B cell (primary cell): ENCODE data around the gene REC8. TPM values are rescaled to one million over a fixed set of nuclear protein-coding genes. Genes with fewer than 3 reads are reported as not detected.
"Not testable (repeated sequence)": the region's sequence is repeated elsewhere in the genome, so short reads cannot be mapped to it uniquely, and the experiment has no call there.

Source experiments
- ATAC-seq: fragments of 200-7000 bp; cut with Tn5 transposase; one replicate; pipeline ENCODE4 v1.10.0; 2021; ENCODE audit warnings: low read depth, mild to moderate bottlenecking, moderate number of reproducible peaks, moderate library complexity
- CTCF ChIA-PET: fragments of 350-600 bp; sonication (Branson Sonifier 250); formaldehyde crosslinking; loops from one replicate; lab custom pipeline; 2021; ENCODE audit warnings: antibody characterized with exemption, inconsistent platforms; lab: Charles Lee
- POLR2A ChIA-PET: fragments of 350-600 bp; sonication (Branson Sonifier 250); formaldehyde crosslinking; loops from one replicate; lab custom pipeline; 2021; ENCODE audit warnings: antibody characterized with exemption; lab: Charles Lee
- DNase-seq: peaks from one replicate; pipeline ENCODE4 v3.0.0; 2013
- H2AFZ ChIP-seq: 2 replicates; pipeline ENCODE4 v1.6.1; 2012; ENCODE audit warnings: mild to moderate bottlenecking, low read depth, low read length; ENCODE audit not compliant: insufficient read depth, poor library complexity, severe bottlenecking
- H3K27ac ChIP-seq, 2 donors: 1 replicate in 1 of 2; 2 replicates in 1 of 2; pipeline ENCODE4 v1.5.1; 2012 to 2013; ENCODE audit warnings: low read length in 2 of 2, mild to moderate bottlenecking in 2 of 2, moderate library complexity in 1 of 2
- H3K27me3 ChIP-seq, 4 experiments: fragments of 200-600 bp in 1 of 4; sonication (generic) in 1 of 4; replicated peaks in 1 of 4; 1 replicate in 2 of 4; 2 replicates in 2 of 4; pipeline versions ENCODE4 v1.6.1 to v1.7.0; 2013 to 2016; ENCODE audit warnings: low read length in 3 of 4, mild to moderate bottlenecking in 2 of 4, mixed read lengths in 1 of 4, moderate library complexity in 1 of 4; ENCODE audit not compliant: insufficient read depth in 4 of 4, control insufficient read depth in 3 of 4; ENCODE audit errors: control extremely low read depth in 1 of 4
- H3K36me3 ChIP-seq, 2 experiments: replicated peaks in 1 of 2; 1 replicate in 1 of 2; 2 replicates in 1 of 2; pipeline versions ENCODE4 v1.6.1 to v1.7.1; 2013; ENCODE audit warnings: low read length in 1 of 2; ENCODE audit not compliant: insufficient read depth in 2 of 2, control insufficient read depth in 1 of 2; ENCODE audit errors: control extremely low read depth in 1 of 2, extremely low read depth in 1 of 2
- H3K4me1 ChIP-seq, 2 donors: fragments of 200-600 bp in 1 of 2; sonication (generic) in 1 of 2; 1 replicate in 1 of 2; 2 replicates in 1 of 2; pipeline versions ENCODE4 v1.5.1 to v1.6.1; 2013 to 2017; ENCODE audit warnings: low read length in 2 of 2; ENCODE audit not compliant: control insufficient read depth in 2 of 2, insufficient read depth in 2 of 2
- H3K4me2 ChIP-seq: replicated peaks from 2 replicates; pipeline ENCODE3; 2012; ENCODE audit warnings: mild to moderate bottlenecking, low read depth, low read length; ENCODE audit not compliant: poor library complexity, severe bottlenecking
- H3K4me3 ChIP-seq, 5 experiments: fragments of 200-600 bp in 1 of 5; sonication (generic) in 1 of 5; 1 replicate in 3 of 5; 2 replicates in 2 of 5; pipeline versions ENCODE4 v1.5.1 to v1.7.0; 2011 to 2016; ENCODE audit warnings: low read length in 4 of 5, mild to moderate bottlenecking in 4 of 5, low read depth in 2 of 5, control low read depth in 1 of 5, moderate library complexity in 1 of 5; ENCODE audit not compliant: insufficient read depth in 1 of 5; ENCODE audit errors: control extremely low read depth in 1 of 5, extremely low read depth in 1 of 5
- H3K79me2 ChIP-seq: fragments of 200-600 bp; sonication (generic); one replicate; pipeline ENCODE4 v1.6.0; 2016; ENCODE audit warnings: low read length; ENCODE audit not compliant: control insufficient read depth, insufficient read depth
- H3K9ac ChIP-seq: fragments of 200-600 bp; sonication (generic); 2 replicates; pipeline ENCODE4 v1.6.1; 2017; ENCODE audit warnings: mild to moderate bottlenecking, low read length, moderate library complexity
- H3K9me3 ChIP-seq, 3 donors: one replicate each; pipeline versions ENCODE4 v1.6.1 to v1.7.1; 2013; ENCODE audit warnings: low read length in 2 of 3; ENCODE audit not compliant: control insufficient read depth in 2 of 3, insufficient read depth in 1 of 3; ENCODE audit errors: control extremely low read depth in 1 of 3
- H4K20me1 ChIP-seq: 2 replicates; pipeline ENCODE4 v1.6.0; 2012; ENCODE audit warnings: mild to moderate bottlenecking, low read length; ENCODE audit not compliant: insufficient read depth, control insufficient read depth, poor library complexity, severe bottlenecking
- H3K27ac Mint-ChIP-seq: one replicate; pipeline ENCODE4 v1.8.0; 2021; ENCODE audit warnings: mixed read lengths
- H3K27me3 Mint-ChIP-seq: one replicate; pipeline ENCODE4 v1.8.0; 2021; ENCODE audit warnings: mixed read lengths
- H3K4me1 Mint-ChIP-seq: one replicate; pipeline ENCODE4 v1.8.0; 2021; ENCODE audit warnings: mixed read lengths
- H3K4me3 Mint-ChIP-seq: one replicate; pipeline ENCODE4 v1.8.0; 2021; ENCODE audit warnings: mixed read lengths
- H3K9me3 Mint-ChIP-seq: one replicate; pipeline ENCODE4 v1.8.0; 2022; ENCODE audit warnings: mixed read lengths; ENCODE audit not compliant: insufficient read depth
- CTCF ChIP-seq: fragments of 200-600 bp; IDR thresholded peaks from one replicate; pipeline ENCODE4 v1.8.0; 2022; ENCODE audit warnings: antibody characterized with exemption, mild to moderate bottlenecking
- EZH2 ChIP-seq: IDR thresholded peaks from 2 replicates; pipeline ENCODE4 v1.6.1; 2012; ENCODE audit warnings: borderline replicate concordance, low read depth, mild to moderate bottlenecking, moderate library complexity, low read length; ENCODE audit not compliant: insufficient read depth, poor library complexity, severe bottlenecking
- WGBS: methylation state at CpG from one replicate; pipeline ENCODE4 v1.1.5; 2013; ENCODE audit warnings: missing lambda C conversion rate; ENCODE audit not compliant: insufficient coverage; 5-methylcytosine and 5-hydroxymethylcytosine counted together
- intact Hi-C: fragments of 100-400 bp; cut with micrococcal nuclease; formaldehyde crosslinking; loops from one replicate; pipeline ENCODE4 v1.10.0; 2022
- polyA plus RNA-seq: library from polyadenylated mRNA; depleted of rRNA; stranded (reverse); fragments of >200 nt; gene quantifications from 2 replicates; pipeline ENCODE4 v1.2.3, GENCODE V29; 2012
- total RNA-seq, 2 donors: library from RNA; stranded (reverse); fragments of 120-200 nt in 1 of 2; gene quantifications; 1 replicate in 1 of 2; 2 replicates in 1 of 2; pipeline versions ENCODE4 v1.2.3 to v1.2.4, GENCODE V29; 2013 to 2022

The REC8 gene
- total and polyA plus RNA-seq, 2 donors (not counting 1 experiment from before 2014, with no cell fraction given) = 34.0 to 62.1 TPM

- no peak for TF ChIP-seq CTCF
- no peak for TF ChIP-seq EZH2
These were observed 44.4 kb downstream of the REC8 start for GRCh38 chr14:24216345-24216699.

DNA sequence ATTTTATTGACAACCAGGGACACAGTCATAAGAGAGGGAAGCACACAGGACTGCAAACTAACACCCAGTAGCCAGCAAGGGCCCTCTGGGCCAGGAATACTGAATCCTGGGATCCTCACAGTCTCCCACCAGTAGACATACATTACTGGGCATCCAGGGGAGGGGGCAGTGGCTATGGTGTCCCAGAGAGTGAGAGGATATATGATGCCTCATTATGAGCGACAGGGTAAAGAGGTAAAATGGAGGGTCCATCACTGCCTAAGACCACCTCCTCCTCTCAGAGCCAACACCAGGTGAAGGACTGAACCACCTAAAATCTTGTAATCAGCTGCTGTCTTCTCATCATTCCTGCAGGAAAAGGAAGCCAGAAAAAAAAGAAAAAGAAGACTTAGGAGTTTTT, 45.0 kb downstream of the REC8 start:
- H3K9me3 ChIP-seq, H3K4me3 Mint-ChIP-seq, DNase-seq, H3K4me2 ChIP-seq, ATAC-seq, H3K4me3 ChIP-seq, H3K9ac ChIP-seq, H3K27me3 Mint-ChIP-seq, H3K27me3 ChIP-seq, H3K9me3 Mint-ChIP-seq, H3K36me3 ChIP-seq, H3K27ac Mint-ChIP-seq, H2AFZ ChIP-seq: not testable (repeated sequence)
- peaks cover 32% of the 10 kb centered on the region for H3K4me1 Mint-ChIP-seq
- ChIA-PET POLR2A (interaction anchor here (1.8 kb wide), 1 partner anchor 25 kb away, joined by 17 read pairs; the partner anchor contains the start of gene TINF2), CTCF (interaction anchor here (1.4 to 4.2 kb wide), 8 partner anchors 14 to 92 kb away, joined by 3 to 31 read pairs (median 10); partner anchors contain the start of genes DHRS1, IRF9, LTB4R2 and NOP9)
- Histone ChIP-seq H4K20me1 (peaks cover 10% of the 10 kb centered on the region), H3K27ac (peak overlapping the region in 1 of 2 donors; percentile 85), H3K4me1 (peaks cover 27 to 32% of the 10 kb centered on the region in 2 donors), H3K79me2 (peaks cover 67% of the 10 kb centered on the region)
- WGBS = no CpG with 5 or more reads among the region's 1 CpG
- intact Hi-C loops = loop anchor here (1.0 to 10.0 kb wide), 5 partner anchors 25 to 916 kb away; partner anchors contain the start of genes THTPA, TINF2 and ZFHX2

More at GRCh38 chr14:24216345-24216699, 44.4 kb downstream of the REC8 start:
- Histone ChIP-seq H3K36me3 (peaks cover 2 to 13% of the 10 kb centered on the region in 2 experiments), H3K4me2 (peak overlapping the region; percentile 88), H4K20me1 (peaks cover 10% of the 10 kb centered on the region), H3K4me3 (no peak overlapping the region), H3K79me2 (peaks cover 67% of the 10 kb centered on the region), H3K4me1 (peaks cover 32% of the 10 kb centered on the region in 2 donors), H3K27me3 (no peaks in the 10 kb centered on the region), H3K9me3 (no peaks in the 10 kb centered on the region), H3K27ac (peak overlapping the region; percentile 85 to 89), H3K9ac (peak overlapping the region; percentile 93), H2AFZ (peak overlapping the region; percentile 90)
- H3K4me3 Mint-ChIP-seq = peak overlapping the region; percentile 93
- DNase-seq (no peak), ATAC-seq (no peak)
- no peaks in the 10 kb centered on the region for H3K9me3 Mint-ChIP-seq
- intact Hi-C loops = loop anchor here (1.0 to 10.0 kb wide), 5 partner anchors 26 to 916 kb away; partner anchors contain the start of genes THTPA, TINF2 and ZFHX2
- CTCF ChIA-PET = interaction anchor here (0.9 to 4.2 kb wide), 22 partner anchors 12 to 219 kb away, joined by 3 to 31 read pairs (median 5); partner anchors contain the start of genes CIDEB, DHRS1, GMPR2 and IRF9
- H3K4me1 Mint-ChIP-seq = peaks cover 37% of the 10 kb centered on the region
- H3K27me3 Mint-ChIP-seq = no peaks in the 10 kb centered on the region
- 100% methylated on average over 1 of the region's 2 CpGs for WGBS
- POLR2A ChIA-PET = interaction anchor here (0.5 to 5.3 kb wide), 14 partner anchors 16 to 214 kb away, joined by 3 to 64 read pairs (median 4); partner anchors contain the start of genes DCAF11, DHRS1, GMPR2 and IPO4
- H3K27ac Mint-ChIP-seq = peak overlapping the region; percentile 96
